HCT116 (cell line): ENCODE data around the gene WSCD2. TPM values are rescaled to one million over a fixed set of nuclear protein-coding genes. Genes with fewer than 3 reads are reported as not detected.

Source experiments
- ATAC-seq: fragments of 200-7000 bp; cut with Tn5 transposase; 2 replicates; pipeline ENCODE4 v1.9.1; 2020; ENCODE audit warnings: mild to moderate bottlenecking, moderate library complexity
- BruUV-seq: library from RNA; stranded (reverse); fragments of 400-500 nt; replicated peaks from 2 replicates; lab custom pipeline; 2021; lab: Mats Ljungman, UMichigan
- CTCF ChIA-PET: fragments of 300-600 bp; sonication (Branson Sonifier 250); formaldehyde crosslinking; loops from one replicate; lab custom pipeline; 2021; ENCODE audit warnings: antibody characterized with exemption; lab: Charles Lee
- POLR2A ChIA-PET: fragments of 300-600, 350-600 bp; sonication (Branson Sonifier 250); formaldehyde crosslinking; loops from one replicate; lab custom pipeline; 2021; ENCODE audit warnings: antibody characterized with exemption; lab: Charles Lee
- RAD21 ChIA-PET, 2 experiments: fragments of 300-600 bp; sonication (Branson Sonifier 250); formaldehyde crosslinking; loops; one replicate each; lab custom pipeline; 2023; ENCODE audit warnings: low total read pairs in 2 of 2; ENCODE audit not compliant: uncharacterized antibody in 2 of 2, unreplicated experiment in 2 of 2, low non-redundant PET in 1 of 2; lab: Charles Lee
- DNase-seq: peaks from one replicate; pipeline ENCODE4 v3.0.0-alpha.2; 2010; ENCODE audit warnings: low read depth, low spot score
- H2AFZ ChIP-seq: fragments of 200-600 bp; shearing (Covaris generic), sonication (generic); 2 replicates; pipeline ENCODE4 v1.6.1; 2017; ENCODE audit warnings: low read depth, mixed run types, mixed read lengths, antibody characterized with exemption, low read length; ENCODE audit not compliant: poor library complexity, severe bottlenecking
- H3K27ac ChIP-seq: 2 replicates; pipeline ENCODE4 v1.5.1; 2012; ENCODE audit warnings: low read depth, low read length
- H3K27me3 ChIP-seq: fragments of 200-600 bp; sonication (generic); 2 replicates; pipeline ENCODE4 v1.6.1; 2016; ENCODE audit warnings: mixed run types, low read length, mixed read lengths; ENCODE audit not compliant: insufficient read depth
- H3K36me3 ChIP-seq, 2 experiments: fragments of 200-500 bp in 1 of 2; fragments of 200-600 bp in 1 of 2; sonication (Bioruptor generic) in 1 of 2; sonication (generic) in 1 of 2; 2 replicates each; pipeline versions ENCODE4 v1.5.1 to v1.6.1; 2014 to 2016; ENCODE audit warnings: low read length in 2 of 2, inconsistent platforms in 1 of 2, mixed read lengths in 1 of 2, mixed run types in 1 of 2; ENCODE audit not compliant: insufficient read depth in 2 of 2, control insufficient read depth in 1 of 2
- H3K4me1 ChIP-seq, 2 experiments: fragments of 200-600 bp in 1 of 2; sonication (generic) in 1 of 2; 2 replicates each; pipeline versions ENCODE4 v1.5.1 to v1.6.1; 2012 to 2017; ENCODE audit warnings: low read length in 2 of 2, inconsistent platforms in 1 of 2, mild to moderate bottlenecking in 1 of 2, mixed read lengths in 1 of 2, mixed run types in 1 of 2, moderate library complexity in 1 of 2; ENCODE audit not compliant: insufficient read depth in 2 of 2, control insufficient read depth in 1 of 2
- H3K4me2 ChIP-seq: fragments of 200-600 bp; sonication (generic); 2 replicates; pipeline ENCODE4 v1.6.1; 2017; ENCODE audit warnings: mixed run types, low read length, mixed read lengths
- H3K4me3 ChIP-seq, 2 experiments: fragments of 200-600 bp in 1 of 2; sonication (generic) in 1 of 2; replicated peaks in 1 of 2; 2 replicates each; pipeline ENCODE4 v1.5.1; 2011 to 2016; ENCODE audit warnings: low read length in 2 of 2, control low read depth in 1 of 2, low read depth in 1 of 2, mild to moderate bottlenecking in 1 of 2, mixed read lengths in 1 of 2, mixed run types in 1 of 2
- H3K79me2 ChIP-seq: fragments of 200-600 bp; sonication (generic); 2 replicates; pipeline ENCODE4 v1.6.1; 2017; ENCODE audit warnings: mild to moderate bottlenecking, mixed run types, low read length, moderate library complexity, mixed read lengths; ENCODE audit not compliant: insufficient read depth
- H3K9ac ChIP-seq: fragments of 200-600 bp; sonication (generic); 2 replicates; pipeline ENCODE4 v1.6.1; 2016; ENCODE audit warnings: low read length, mixed read lengths
- H3K9me2 ChIP-seq: fragments of 200-600 bp; sonication (generic), shearing (Covaris generic); 2 replicates; pipeline ENCODE4 v1.6.1; 2017; ENCODE audit warnings: mixed run types, mild to moderate bottlenecking, moderate library complexity; ENCODE audit not compliant: insufficient read depth
- H3K9me3 ChIP-seq, 2 experiments: fragments of 200-500 bp in 1 of 2; fragments of 200-600 bp in 1 of 2; sonication (Bioruptor generic) in 1 of 2; sonication (generic) in 1 of 2; 2 replicates each; pipeline ENCODE4 v1.6.1; 2014 to 2017; ENCODE audit warnings: low read length in 2 of 2, mixed read lengths in 2 of 2, inconsistent platforms in 1 of 2, low read depth in 1 of 2, mild to moderate bottlenecking in 1 of 2, mixed run types in 1 of 2, moderate library complexity in 1 of 2; ENCODE audit not compliant: control insufficient read depth in 1 of 2, insufficient read depth in 1 of 2
- H4K20me1 ChIP-seq: fragments of 200-600 bp; sonication (generic), shearing (Covaris generic); 2 replicates; pipeline ENCODE4 v1.6.1; 2017; ENCODE audit warnings: mixed run types, mild to moderate bottlenecking, moderate library complexity; ENCODE audit not compliant: insufficient read depth
- SP1 ChIP-seq: IDR thresholded peaks from 2 replicates; pipeline ENCODE4 v1.6.1; 2012; ENCODE audit warnings: low read depth
- YY1 ChIP-seq: IDR thresholded peaks from 2 replicates; pipeline ENCODE4 v1.6.1; 2011; ENCODE audit warnings: low read length, low read depth, moderate library complexity, mild to moderate bottlenecking; ENCODE audit not compliant: insufficient replicate concordance; ENCODE audit errors: extremely low read depth
- intact Hi-C: fragments of 100-400 bp; cut with micrococcal nuclease; formaldehyde crosslinking; loops from 2 replicates; pipeline ENCODE4 v1.10.0; 2022
- total RNA-seq: library from RNA; stranded (reverse); gene quantifications from one replicate; pipeline ENCODE4 v1.2.1, GENCODE V29; 2021; ENCODE audit not compliant: unreplicated experiment
- TF ChIP-seq, protein P1 (sequence below): IDR thresholded peaks from 2 replicates; pipeline ENCODE4 v1.6.1; 2011; ENCODE audit warnings: mild to moderate bottlenecking, low read length, moderate library complexity; ENCODE audit not compliant: insufficient replicate concordance; ENCODE audit errors: extremely low read depth
- TF ChIP-seq, protein P2 (sequence below), 3 experiments: fragments of 200-600 bp in 1 of 3; sonication (generic) in 1 of 3; IDR thresholded peaks in 2 of 3; conservative IDR thresholded peaks in 1 of 3; 2 replicates each; pipeline ENCODE4 v1.5.1; 2012 to 2017; ENCODE audit warnings: low read depth in 2 of 3, low read length in 2 of 3, antibody characterized with exemption in 1 of 3, borderline replicate concordance in 1 of 3, control low read depth in 1 of 3, mild to moderate bottlenecking in 1 of 3, mixed read lengths in 1 of 3, mixed run types in 1 of 3, moderate library complexity in 1 of 3; ENCODE audit not compliant: insufficient read depth in 1 of 3
- TF ChIP-seq, protein P3 (sequence below): IDR thresholded peaks from 2 replicates; pipeline ENCODE4 v1.6.1; 2012; ENCODE audit warnings: low read depth

WSCD2 gene
- total RNA-seq, 1 experiment from 2014 or later, result 0.05 TPM

DNA sequence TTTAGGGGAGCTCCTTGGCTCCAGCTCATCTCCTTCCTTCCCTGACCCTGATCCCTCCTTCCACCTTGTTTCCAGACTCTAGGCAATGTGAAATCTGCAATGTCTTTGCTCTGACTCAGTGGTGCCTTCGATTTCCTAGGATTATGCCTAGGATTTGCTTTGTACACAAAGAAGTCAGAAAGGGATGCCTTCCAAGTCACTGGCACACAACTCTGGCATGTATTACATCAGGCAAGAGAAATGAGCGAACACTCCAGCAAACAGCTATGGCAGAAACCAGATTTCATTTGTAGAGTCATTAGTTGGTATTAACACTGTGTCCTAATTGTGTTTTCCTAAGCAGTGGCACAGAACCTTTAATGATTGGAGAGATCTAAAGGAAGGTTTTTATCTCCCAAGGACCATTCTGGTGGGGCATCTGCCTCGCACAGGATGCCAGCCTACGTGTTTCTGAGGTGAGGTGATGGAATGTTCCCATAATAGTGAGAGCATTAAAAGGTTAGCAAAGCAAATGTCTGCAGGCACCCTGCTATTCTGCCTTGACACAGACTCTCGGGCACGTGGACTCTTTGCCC is 84.9 kb downstream of the WSCD2 start:
- ChIA-PET RAD21 (no interaction called here), POLR2A (no interaction called here), CTCF (no interaction called here)
- DNase-seq, result no peak
- peaks cover 27% of the 10 kb centered on the region; the same call in 1 of the 2 replicates for H3K27me3 ChIP-seq
- no peak overlapping the region for H3K27ac ChIP-seq
- H3K9me3 ChIP-seq, result no peaks in the 10 kb centered on the region
- no peaks in the 10 kb centered on the region for H3K79me2 ChIP-seq
- no peaks in the 10 kb centered on the region for H3K9me2 ChIP-seq
- no peaks in the 10 kb centered on the region for H4K20me1 ChIP-seq
- no peak overlapping the region for H3K4me2 ChIP-seq
- no peak overlapping the region for H3K9ac ChIP-seq
- no peaks in the 10 kb centered on the region for H3K36me3 ChIP-seq
- no peaks in the 10 kb centered on the region for H3K4me1 ChIP-seq
- BruUV-seq, result no TSS peak
- H3K4me3 ChIP-seq, result no peak overlapping the region
- ATAC-seq, result no peak
- TF ChIP-seq YY1, result no peak
- H2AFZ ChIP-seq, result no peak overlapping the region
- intact Hi-C loops, result no loop called here

DNA sequence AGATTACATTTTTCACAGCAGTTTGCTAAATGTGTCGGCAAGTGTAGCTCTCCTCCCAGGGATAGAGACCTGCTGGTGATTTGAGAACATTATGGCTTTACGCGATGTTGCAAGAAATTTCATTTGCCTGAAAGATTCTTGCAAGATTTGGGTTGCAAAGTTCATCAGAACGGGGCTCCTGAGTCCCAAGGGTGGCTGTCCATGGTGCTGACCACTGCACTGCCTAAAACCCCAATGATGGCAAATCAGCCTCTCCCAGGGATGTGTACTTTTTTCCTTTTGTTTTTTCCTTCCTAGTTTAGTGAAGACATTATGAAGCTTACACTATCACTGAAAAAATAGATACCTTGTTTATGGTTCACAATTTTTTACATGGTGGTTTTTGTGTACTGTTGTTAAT is 85.4 kb downstream of the WSCD2 start:
- no peak for DNase-seq
- intact Hi-C loops, result no loop called here

More for the DNA sequence above, 85.4 kb downstream of the WSCD2 start:
- TF ChIP-seq SP1, result no peak
- TF ChIP-seq, protein P1, sequence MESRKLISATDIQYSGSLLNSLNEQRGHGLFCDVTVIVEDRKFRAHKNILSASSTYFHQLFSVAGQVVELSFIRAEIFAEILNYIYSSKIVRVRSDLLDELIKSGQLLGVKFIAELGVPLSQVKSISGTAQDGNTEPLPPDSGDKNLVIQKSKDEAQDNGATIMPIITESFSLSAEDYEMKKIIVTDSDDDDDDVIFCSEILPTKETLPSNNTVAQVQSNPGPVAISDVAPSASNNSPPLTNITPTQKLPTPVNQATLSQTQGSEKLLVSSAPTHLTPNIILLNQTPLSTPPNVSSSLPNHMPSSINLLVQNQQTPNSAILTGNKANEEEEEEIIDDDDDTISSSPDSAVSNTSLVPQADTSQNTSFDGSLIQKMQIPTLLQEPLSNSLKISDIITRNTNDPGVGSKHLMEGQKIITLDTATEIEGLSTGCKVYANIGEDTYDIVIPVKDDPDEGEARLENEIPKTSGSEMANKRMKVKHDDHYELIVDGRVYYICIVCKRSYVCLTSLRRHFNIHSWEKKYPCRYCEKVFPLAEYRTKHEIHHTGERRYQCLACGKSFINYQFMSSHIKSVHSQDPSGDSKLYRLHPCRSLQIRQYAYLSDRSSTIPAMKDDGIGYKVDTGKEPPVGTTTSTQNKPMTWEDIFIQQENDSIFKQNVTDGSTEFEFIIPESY, result no peak
- TF ChIP-seq, protein P2, sequence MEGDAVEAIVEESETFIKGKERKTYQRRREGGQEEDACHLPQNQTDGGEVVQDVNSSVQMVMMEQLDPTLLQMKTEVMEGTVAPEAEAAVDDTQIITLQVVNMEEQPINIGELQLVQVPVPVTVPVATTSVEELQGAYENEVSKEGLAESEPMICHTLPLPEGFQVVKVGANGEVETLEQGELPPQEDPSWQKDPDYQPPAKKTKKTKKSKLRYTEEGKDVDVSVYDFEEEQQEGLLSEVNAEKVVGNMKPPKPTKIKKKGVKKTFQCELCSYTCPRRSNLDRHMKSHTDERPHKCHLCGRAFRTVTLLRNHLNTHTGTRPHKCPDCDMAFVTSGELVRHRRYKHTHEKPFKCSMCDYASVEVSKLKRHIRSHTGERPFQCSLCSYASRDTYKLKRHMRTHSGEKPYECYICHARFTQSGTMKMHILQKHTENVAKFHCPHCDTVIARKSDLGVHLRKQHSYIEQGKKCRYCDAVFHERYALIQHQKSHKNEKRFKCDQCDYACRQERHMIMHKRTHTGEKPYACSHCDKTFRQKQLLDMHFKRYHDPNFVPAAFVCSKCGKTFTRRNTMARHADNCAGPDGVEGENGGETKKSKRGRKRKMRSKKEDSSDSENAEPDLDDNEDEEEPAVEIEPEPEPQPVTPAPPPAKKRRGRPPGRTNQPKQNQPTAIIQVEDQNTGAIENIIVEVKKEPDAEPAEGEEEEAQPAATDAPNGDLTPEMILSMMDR (IDR thresholded peaks at IDR 0.05 in 2 of 3, conservative IDR thresholded peaks at IDR 0.05 in 1 of 3; ENCODE audit: borderline replicate concordance in 1 of 3, insufficient read depth in 1 of 3, low read depth in 2 of 3, low read length in 2 of 3), result no peak
- TF ChIP-seq, protein P3, sequence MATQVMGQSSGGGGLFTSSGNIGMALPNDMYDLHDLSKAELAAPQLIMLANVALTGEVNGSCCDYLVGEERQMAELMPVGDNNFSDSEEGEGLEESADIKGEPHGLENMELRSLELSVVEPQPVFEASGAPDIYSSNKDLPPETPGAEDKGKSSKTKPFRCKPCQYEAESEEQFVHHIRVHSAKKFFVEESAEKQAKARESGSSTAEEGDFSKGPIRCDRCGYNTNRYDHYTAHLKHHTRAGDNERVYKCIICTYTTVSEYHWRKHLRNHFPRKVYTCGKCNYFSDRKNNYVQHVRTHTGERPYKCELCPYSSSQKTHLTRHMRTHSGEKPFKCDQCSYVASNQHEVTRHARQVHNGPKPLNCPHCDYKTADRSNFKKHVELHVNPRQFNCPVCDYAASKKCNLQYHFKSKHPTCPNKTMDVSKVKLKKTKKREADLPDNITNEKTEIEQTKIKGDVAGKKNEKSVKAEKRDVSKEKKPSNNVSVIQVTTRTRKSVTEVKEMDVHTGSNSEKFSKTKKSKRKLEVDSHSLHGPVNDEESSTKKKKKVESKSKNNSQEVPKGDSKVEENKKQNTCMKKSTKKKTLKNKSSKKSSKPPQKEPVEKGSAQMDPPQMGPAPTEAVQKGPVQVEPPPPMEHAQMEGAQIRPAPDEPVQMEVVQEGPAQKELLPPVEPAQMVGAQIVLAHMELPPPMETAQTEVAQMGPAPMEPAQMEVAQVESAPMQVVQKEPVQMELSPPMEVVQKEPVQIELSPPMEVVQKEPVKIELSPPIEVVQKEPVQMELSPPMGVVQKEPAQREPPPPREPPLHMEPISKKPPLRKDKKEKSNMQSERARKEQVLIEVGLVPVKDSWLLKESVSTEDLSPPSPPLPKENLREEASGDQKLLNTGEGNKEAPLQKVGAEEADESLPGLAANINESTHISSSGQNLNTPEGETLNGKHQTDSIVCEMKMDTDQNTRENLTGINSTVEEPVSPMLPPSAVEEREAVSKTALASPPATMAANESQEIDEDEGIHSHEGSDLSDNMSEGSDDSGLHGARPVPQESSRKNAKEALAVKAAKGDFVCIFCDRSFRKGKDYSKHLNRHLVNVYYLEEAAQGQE, result peak; percentile 91
- no peaks in the 10 kb centered on the region for H3K9me2 ChIP-seq
- H3K4me1 ChIP-seq, result no peaks in the 10 kb centered on the region
- no peak overlapping the region for H3K9ac ChIP-seq
- H3K36me3 ChIP-seq, result no peaks in the 10 kb centered on the region
- H3K27me3 ChIP-seq, result peaks cover 30% of the 10 kb centered on the region; the same call in 1 of the 2 replicates
- H3K4me2 ChIP-seq, result no peak overlapping the region
- POLR2A ChIA-PET, result no interaction called here
- BruUV-seq, result no TSS peak
- ATAC-seq, result no peak
- no peak overlapping the region for H2AFZ ChIP-seq
- H3K9me3 ChIP-seq, result no peaks in the 10 kb centered on the region
- H3K4me3 ChIP-seq, result no peak overlapping the region
- H3K27ac ChIP-seq, result no peak overlapping the region
- RAD21 ChIA-PET, result no interaction called here
- no peaks in the 10 kb centered on the region for H4K20me1 ChIP-seq
- H3K79me2 ChIP-seq, result no peaks in the 10 kb centered on the region
- CTCF ChIA-PET, result no interaction called here
